Measurements from ENCODE around the gene MTA1.

MTA1 gene

DNA sequence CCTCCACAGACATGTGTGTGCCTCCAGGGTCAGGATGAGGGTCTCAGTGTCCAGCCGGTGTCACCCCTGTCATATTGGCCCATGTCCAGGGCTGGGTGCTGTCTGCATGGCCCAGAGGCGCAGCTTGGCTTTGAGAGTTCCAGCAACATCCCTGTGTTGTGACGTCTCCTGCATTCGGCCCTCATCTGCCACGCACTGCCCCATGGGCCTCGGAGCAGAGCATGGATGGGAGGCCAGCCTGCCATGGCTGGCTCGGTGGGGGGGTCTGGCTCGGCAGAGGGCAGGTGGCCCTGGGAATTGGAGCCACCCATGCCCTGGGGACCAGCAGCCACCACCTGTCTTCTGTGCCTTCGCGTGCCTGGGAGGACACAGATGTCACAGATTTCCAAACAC lies 32.1 kb upstream of the MTA1 start:
- no peak for DNase-seq

DNA sequence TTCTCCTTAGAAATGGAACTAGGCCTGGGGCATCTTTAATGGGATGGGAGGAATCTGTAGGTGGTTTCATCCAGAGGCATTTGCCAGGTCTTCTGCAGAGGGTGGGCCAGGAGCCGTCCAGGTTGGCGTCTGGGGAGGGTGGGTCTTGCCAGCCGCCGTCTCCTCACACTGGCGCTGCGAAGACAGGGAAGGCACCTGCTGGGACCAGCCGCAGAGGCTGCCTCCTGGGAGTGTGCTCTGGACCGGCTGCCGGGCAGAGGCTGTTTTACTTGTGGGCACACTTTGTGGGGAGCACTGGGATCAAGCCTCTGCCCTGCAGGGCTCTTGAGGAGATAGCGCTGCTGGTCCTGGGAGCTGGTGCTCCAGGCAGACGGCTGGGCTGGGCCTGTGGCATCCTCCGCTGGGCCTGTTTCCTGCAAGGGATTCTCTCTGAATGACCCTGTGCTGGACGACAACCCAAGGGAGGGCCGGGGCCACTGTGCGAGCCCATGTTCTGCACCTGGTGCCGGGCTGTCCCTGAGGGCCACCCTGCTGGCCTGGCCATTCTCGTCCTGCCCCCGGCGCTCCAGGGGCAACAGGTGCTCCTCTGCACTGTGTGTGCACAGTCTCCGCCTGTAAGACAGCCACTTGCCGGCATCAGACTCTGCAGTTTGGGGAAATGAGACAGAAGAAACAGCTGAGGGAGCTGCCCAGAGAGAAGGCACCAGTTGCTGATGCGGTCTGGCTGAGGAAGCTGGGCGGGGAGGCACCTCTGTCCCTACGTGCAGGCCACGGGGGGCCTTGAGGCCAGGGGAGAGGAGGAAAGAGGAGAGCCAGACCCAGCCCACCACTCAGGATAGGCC lies 31.3 kb upstream of the MTA1 start:
- DNase-seq, result no peak

DNA sequence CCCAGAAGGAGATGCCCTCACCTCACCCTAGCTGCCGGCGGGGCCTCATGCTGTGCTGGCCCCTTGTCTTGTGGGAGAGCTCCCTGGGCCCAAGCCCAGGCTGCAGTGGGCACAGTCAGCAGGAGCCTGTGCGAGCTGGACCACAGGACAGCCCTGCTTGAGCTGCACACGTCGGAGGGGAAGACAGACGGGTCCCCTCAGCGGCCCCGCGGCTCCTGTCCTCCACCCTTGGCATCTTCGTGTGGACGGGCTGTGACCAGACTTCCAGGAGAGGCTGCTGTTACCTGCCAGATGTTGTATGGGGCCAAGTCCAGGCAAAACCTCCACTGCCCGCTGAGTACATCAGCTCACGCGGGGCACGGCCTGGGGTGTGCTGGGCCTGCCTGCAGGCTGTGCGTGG lies 30.7 kb upstream of the MTA1 start:
- DNase-seq, result no peak

DNA sequence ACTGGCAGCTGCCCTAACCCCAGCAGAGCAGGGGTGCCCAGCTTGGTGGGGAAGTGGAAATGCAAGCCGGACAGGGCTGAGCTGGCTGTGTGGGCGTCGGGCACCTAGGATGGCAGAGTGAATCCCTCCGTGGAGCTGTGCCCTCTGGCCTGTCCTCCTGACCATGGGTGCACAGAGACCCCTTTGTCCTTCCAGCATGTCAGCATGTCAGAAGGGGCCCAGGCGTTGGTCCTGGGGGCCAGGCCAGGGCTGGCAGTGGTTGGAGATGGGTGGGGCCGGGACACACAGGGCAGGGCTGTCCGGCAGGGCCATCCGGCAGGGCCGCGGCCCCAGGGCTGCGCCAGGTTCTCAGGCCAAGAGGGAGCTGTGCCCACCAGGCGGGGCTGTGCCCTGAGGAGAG lies 30.1 kb upstream of the MTA1 start:
- no peak for DNase-seq

DNA sequence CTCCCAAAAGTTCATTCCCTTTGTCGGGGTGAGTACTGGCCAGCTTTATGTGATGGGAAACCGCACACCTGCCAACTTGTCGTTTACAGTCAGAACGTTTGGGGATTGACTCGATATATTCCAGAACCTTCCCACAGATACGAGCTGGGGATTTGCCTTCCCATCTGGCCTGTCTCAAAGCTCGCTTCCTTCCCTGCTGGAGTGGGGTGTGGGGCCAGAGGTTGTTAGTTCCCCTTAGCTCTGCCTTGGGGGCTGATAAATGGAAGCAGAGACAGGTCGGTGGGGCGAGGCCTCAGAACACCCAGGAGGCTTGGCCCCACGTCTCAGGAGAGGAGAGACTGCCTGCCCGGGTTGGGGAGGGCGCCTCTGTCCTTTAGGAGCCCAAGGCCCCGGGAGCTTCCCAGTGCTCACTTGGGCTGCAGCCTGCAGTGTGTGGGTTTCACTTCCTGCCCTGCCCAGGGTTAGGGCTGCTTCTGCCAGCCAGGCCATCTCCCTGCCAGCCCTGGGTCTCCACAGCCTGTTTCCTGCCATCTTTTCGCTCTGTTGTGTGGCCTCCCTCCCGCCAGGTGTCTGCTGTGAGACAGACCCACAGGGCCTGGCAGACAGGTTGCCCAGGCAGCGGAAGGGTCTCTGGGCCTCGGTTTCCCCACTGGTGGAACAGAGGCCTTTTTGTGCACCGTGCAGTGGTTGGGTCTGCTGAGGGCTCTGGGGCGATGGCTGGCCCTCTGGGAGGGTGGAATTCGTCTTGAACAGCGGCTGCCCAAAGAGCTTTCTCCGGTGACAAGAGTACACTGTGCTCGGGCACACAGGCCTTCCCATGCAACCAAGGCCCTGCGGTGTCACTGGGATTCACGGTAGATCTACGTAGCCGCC lies 29.4 kb upstream of the MTA1 start:
- no peak for DNase-seq

DNA sequence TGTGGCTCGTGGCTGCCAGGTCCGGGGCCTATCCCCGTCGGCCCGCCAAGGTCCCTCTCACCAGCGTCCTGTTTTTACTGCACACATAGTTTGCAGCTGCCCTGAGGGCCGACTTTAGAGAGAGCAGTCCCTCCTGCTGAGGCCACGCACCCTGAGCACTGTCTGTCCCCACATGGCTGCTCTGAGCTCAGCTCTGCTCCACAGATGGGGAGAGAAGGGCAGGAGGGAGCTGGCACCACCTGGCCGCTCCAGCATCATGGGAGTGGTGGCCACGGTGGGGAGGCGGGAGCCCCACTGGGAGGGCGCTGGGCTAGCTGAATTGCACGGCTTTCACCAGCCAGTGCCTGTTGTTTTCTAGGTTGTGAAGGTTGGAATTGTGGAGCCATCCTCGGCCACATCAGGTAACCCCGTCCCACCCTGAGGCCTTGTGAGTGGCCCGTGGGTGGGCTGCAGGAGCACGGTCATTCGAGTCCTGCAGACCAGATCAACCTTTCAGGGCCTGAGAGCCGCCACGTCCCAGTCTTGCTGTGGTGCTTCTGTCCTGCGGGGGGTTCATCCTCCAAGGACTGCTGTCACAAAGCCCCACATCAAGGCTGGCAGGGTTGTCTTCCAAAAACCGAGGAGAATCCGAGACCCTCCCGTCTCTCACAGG lies 28.7 kb upstream of the MTA1 start:
- DNase-seq, result no peak

DNA sequence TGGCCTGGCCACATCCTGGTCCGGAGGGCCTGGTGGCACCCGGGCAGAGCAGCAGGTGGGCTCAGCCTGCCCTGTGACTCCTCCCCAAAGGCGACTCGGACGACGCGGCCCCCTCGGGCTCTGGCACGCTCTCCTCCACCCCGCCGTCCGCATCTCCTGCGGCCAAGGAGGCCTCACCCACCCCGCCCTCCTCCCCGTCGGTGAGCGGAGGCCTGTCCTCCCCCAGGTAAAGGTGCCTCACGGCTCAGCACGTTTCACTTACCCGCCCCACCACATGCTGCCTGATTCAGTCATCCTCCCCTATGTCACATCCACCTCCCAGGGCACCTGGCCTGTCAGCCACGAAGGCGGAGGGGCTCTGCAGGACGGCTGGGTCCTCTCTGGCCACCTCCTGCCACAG lies 28.1 kb upstream of the MTA1 start:
- no peak for DNase-seq

DNA sequence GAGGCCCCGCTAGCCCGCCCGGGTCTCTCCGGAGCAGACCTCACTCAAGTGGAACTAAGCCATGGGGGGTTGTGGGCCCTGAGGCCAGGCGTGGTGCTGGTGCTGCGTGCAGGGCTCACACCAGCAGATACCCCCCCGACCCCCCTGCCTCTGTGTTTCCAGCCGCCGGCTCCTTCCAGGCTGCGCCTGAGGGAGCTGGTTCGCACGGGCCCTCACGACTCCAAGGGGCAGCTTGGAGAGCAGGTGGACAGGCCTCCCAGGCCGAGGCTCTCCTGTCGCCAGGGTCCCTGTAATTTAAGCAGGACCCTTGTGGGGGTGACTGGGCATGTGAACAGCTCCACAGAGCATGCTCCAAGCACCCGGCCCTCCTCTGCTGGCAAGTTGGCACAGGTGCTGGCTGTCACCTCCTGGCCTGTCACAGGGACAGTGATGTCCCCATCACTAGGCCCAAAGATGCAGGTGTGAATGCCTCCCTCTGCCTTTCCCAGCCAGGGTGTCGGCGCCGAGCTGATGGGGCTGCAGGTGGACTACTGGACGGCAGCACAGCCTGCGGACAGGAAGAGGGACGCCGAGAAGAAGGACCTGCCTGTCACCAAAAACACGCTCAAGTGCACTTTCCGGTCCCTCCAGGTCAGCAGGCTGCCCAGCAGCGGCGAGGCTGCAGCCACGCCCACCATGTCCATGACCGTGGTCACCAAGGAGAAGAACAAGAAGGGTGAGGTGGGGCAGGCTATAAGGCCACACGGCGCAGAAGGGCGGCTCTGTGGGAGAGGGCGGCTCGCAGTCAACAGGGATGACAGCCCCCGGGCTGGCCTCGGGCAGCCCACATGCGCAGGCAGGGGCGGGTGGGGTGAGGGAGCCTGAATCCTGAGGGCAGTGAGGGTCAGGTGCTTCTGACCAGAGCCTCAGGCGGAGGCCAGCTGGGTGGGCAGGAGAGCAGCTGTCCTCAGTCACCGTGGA lies 27.2 kb upstream of the MTA1 start:
- DNase-seq, result no peak

DNA sequence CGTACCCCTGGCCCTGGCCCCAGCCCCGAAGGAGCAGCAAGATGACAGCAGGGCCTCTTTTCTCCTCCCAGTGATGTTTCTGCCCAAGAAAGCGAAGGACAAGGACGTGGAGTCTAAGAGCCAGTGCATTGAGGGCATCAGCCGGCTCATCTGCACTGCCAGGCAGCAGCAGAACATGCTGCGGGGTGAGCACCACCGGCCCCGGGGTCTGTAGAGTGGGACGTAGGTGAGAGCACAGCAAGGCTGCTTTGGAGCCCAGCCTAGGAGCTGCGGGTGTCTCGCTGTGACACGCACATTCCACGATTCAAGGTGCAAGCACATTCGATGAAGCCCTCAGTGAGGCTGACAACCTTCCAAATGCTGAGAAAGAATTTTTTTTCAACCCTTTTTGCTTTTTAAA lies 26.5 kb upstream of the MTA1 start:
- no peak for DNase-seq

DNA sequence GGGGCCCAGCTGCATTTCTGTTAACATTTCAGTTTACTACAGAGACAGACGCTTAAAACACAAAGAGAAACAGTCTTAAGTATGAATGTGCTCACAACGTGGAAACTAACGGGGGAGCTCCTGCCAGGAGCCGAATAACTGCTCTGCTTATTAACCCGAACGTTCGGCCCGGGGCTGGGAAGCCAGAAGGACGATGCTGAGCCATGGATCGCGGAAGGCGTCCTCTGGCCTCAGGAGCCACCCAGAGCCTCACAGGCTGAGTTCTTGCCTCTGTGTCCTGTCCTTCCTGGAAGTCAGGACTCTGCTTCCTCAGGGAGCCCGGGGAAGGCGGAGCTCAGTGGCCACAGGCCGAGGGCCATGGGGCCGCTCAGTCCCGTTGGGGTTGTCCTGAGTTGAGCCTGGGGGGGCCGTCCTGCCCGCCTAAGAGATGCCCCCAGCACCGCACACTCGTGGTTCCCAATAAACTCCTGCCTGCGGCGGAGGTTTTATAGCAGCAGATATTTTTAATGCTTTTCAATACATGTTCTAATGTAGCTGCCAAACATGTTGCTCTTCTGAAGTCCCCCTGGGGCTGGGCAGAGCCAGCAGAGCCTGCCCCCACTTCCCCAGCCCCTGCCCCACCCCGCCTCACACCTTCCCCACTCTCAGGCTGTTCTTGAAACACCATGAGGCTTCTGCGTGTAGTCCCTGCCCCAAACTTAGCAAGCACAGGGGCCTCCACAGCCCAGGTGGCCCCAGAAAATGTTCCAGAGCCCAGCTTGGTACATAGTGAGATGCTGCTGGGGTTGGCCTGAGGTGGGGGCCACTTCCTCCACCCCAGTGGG lies 24.7 kb upstream of the MTA1 start:
- no peak for DNase-seq

DNA sequence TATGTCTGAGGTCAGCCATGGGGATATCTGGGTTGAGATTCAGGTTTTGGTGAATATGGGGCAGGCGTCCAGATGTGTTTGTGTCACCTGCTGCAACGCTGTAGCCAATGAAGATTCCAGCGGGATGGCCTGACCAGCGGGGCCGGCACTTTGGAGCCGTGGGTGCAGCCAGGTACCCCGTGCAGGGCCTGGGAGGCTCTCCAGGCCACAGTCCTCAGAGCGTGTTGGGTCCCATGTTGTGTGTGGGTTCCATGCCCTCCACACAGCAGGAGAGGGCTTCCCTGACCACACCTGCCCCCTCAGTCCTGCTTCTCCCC lies 24.1 kb upstream of the MTA1 start:
- DNase-seq, result no peak

DNA sequence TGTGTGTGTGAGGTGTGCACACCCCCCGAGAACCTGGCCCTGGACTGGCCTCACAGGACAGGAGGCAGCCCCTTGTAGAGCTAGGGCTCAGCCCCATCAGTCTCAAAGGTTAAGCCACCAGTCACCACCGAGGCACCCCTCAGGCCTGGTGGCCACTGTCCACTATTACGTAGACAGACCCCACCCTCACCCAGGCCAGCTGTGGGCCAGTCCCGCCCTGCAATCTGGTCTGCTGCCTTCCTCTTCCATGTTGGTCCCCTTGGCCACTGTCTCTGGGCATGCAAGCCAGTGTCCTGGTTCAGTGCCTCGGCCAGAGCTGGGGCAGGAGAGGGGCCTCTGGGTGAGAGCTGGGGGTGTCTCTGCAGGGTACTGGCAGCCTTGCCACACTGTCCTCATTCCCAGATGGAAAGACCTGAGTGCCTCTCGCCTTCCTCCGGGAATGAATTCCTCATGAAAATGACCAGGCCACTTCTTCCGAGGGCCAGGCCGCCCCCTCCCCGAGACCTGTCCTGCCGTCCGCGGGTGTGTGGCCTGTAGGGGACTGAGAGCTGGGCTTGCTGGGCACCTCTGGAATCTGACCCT lies 22.2 kb upstream of the MTA1 start:
- DNase-seq, result no peak

DNA sequence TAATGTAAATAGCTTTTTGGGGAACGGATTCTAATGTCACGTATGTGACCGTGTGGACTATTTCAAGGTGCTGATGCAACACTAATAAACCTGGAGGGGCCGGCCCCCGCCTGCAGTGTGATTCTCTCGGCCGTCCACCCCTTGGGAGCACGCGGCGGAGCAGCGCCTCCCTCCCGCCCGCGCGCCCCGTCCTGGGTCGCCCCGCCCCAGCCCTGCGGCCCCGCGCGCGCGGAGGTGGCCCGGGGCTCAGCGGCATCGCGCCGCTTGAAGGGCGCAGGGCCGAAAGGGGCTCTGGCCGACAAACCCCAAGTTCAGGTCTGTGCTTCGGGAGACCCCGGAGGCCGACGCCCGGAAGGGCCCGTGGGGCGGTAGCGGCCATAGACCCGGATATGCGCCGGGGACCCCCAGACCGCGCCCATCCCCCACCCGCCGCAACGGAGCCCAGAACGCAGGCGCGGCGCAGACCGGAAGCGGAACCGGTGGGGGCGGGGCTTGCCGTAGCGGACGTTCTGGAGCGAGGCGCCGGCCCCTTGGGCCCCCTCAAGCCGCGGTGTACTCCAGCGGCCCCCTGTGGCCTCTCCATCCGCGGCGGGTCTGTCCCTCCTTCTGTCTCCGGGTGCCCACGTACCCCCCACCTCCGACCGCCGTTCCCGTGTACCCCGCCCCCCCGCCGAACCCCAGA lies 21.4 kb upstream of the MTA1 start, which contains the start of gene TEX22:
TEX22 (plus strand) TSS at position 495 of the 682 bp plus-strand sequence. CDS start 803 bp downstream, outside the sequence.
- DNase-seq, result peak; percentile 87

DNA sequence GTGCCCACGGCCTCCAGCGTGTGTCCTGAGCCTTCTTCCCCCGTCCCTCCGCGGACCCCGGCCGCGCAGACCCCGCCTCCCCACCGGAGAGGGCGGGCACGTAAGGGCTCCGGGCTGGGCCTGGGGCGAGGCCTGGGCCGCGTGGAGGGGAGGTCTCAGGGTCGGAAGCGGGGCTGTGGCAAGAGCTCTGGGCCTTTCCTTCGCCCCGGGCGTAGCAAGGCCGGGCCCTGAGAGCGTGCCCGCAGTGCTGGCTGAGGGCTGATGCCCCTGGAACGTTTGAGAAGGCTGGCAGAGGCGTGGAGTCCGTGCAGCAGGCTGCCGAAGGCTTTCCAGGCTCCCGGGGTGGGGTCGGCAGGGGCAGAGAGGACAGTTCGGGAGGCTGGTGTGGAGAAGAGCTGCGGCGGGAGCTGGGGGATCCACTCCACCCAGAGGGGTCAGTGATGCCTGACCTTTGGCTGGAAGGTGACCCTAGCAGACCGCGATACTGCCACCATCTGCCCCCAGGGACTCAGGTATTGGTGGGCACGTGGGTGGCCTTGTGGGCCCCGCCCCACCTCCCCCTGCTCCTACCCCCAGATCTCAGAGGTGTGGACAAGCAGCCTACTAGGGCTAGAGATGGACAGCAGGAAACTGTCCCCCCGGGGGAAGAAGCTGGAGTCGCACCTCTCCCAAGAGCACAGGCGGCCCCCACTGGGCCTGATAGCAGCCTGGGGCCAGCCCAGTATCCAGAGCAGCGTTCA lies 20.7 kb upstream of the MTA1 start:
- DNase-seq, result peak; percentile 46

DNA sequence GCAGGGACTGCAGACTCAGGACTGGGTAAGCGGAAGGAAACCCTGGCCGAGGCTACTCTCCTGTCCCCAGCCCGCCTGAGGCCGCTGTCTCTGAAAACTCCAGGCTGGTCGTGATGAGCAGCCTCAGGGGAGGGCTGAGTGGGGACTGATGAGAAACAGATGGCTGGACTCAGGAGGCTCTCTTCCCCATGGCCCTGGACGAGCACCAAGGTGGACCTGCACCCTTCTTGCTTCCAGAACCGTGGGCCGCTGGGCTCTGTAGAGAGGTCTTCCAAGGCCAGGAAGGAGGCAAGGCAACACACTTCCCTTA lies 20.2 kb upstream of the MTA1 start:
- DNase-seq, result no peak

DNA sequence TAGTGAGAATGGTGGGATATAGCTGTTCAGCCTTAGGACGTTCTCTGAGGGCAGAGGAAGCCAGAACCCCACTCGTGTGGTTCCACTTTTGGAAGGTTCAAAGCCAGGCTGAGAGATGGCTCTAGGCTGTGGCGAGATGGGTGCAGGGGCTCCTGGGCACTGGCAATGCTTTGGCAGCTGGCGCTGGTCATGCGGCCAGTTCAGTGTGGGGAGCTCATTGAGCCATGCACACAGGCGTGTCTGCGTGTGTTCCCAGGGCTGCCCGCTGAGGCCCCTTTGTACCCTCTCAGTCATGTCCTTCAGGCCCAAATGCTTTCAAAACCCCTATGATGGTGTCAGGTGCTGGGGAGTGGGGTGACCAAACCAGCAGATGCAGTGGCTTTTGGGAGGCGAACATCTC lies 19.6 kb upstream of the MTA1 start:
- no peak for DNase-seq

DNA sequence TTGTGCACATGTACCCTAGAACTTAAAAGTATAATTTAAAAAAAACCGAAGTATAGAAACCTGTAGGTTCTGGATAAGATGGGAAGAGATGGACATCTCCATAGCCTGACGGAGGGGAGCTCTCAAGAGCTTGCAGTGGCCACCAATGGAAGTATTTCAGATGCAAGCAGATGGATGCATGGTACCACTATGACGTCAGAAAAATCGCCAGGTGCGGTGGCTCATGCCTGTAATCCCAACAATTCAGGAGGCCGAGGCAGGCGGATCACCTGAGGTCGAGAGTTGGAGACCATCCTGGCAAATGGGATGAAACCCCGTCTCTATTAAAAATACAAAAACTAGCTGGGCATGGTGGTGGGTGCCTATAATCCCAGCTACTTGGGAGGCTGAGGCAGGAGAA lies 17.9 kb upstream of the MTA1 start:
- DNase-seq, result no peak

DNA sequence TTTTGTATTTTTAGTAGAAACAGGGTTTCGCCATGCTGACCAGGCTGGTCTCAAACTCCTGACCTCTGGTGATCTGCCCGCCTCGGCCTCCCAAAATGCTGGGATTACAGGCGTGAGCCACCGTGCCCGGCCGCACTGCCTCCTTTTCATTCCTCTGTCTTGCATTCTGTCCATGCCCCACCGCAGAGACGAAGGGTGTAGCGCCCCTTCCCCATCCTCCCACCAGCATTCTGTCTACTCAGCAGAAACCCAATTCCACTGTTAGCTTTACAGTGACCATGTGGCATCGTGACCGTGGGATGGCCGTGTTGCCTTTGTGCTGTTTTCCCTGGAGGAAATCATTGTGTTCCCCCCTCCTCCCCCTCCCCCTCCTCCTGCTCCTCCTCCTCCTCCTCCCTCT lies 11.0 kb upstream of the MTA1 start:
- DNase-seq, result no peak

DNA sequence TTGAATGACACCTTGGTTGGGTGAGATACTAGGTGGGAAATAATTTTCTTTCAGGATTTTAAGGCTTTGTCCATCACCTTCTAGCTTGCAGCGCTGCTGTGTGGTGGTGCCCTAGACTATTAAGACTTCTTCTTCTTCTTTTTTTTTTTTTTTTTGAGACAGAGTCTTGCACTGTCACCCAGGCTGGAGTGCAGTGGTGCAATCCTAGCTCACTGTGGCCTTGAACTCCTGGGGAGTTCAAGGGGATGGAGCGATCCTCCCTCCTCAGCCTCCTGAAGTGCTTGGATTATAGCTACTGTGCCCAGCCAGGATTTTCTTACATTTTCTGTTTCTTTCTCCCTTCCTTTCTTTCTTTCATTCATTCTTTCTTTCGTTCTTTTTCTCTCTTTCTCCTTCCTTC lies 10.3 kb upstream of the MTA1 start:
- DNase-seq, result no peak

DNA sequence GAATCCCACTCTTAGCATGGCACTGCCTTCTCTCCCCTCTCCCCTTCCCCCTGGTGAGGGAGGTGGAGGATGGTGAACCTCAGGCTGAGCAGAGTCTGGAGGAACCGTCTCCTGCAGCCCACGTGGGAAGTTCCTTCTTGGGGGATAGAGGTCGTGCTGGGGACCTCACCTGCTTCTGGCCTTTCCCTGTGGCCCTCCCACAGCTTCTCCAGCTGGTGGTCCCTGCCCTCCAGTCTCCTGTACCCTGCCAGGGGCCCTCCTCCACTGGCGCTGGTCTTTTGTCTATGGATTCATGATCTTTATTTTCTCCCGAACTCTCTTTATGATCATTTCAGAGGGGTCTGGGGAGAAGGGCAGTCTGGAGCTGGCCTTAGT lies 9.0 kb upstream of the MTA1 start:
- DNase-seq, result no peak

All from fibroblast of skin of scalp (primary cell).